KMS-11 (cell line): ENCODE measurements around the gene KIAA0753.
"Not testable (repeated sequence)": the region's sequence is repeated elsewhere in the genome, so short reads cannot be mapped to it uniquely, and the experiment has no call there.

Experiments
- H2AFZ ChIP-seq: fragments of 200-600 bp; sonication (generic); 2 replicates; pipeline ENCODE4 v1.6.1; 2016; ENCODE audit warnings: antibody characterized with exemption, mixed run types, low read depth
- H3K27ac ChIP-seq: fragments of 200-600 bp; sonication (generic); 2 replicates; pipeline ENCODE4 v1.6.1; 2016; ENCODE audit warnings: mild to moderate bottlenecking, mixed run types
- H3K27me3 ChIP-seq: fragments of 200-600 bp; sonication (generic); 2 replicates; pipeline ENCODE4 v1.6.1; 2017; ENCODE audit warnings: mild to moderate bottlenecking, low read depth, mixed run types, moderate library complexity; ENCODE audit not compliant: insufficient read depth
- H3K36me3 ChIP-seq: fragments of 200-600 bp; sonication (generic); 2 replicates; pipeline ENCODE4 v1.6.1; 2017; ENCODE audit warnings: mild to moderate bottlenecking, mixed run types; ENCODE audit not compliant: insufficient read depth
- H3K4me1 ChIP-seq: fragments of 200-600 bp; sonication (generic); 2 replicates; pipeline ENCODE4 v1.6.1; 2016; ENCODE audit warnings: mild to moderate bottlenecking, low read depth, mixed run types; ENCODE audit not compliant: poor library complexity, severe bottlenecking
- H3K4me2 ChIP-seq: fragments of 200-600 bp; sonication (generic); 2 replicates; pipeline ENCODE4 v1.7.0; 2016; ENCODE audit warnings: mild to moderate bottlenecking, mixed run types
- H3K4me3 ChIP-seq: fragments of 200-600 bp; sonication (generic); IDR thresholded peaks from 2 replicates; pipeline ENCODE4 v1.6.1; 2017; ENCODE audit warnings: low read depth, low read length, mixed read lengths; ENCODE audit not compliant: insufficient read depth
- H3K79me2 ChIP-seq: fragments of 200-600 bp; sonication (generic); 2 replicates; pipeline ENCODE4 v1.6.1; 2016; ENCODE audit warnings: low read depth, mixed run types; ENCODE audit not compliant: insufficient read depth
- H3K9ac ChIP-seq: fragments of 200-600 bp; sonication (generic); 2 replicates; pipeline ENCODE4 v1.6.1; 2016; ENCODE audit warnings: mild to moderate bottlenecking, mixed run types
- H4K20me1 ChIP-seq: fragments of 200-600 bp; sonication (generic); 2 replicates; pipeline ENCODE4 v1.6.1; 2016; ENCODE audit warnings: mild to moderate bottlenecking, mixed run types; ENCODE audit not compliant: insufficient read depth
- CTCF ChIP-seq: fragments of 200-600 bp; sonication (generic); conservative IDR thresholded peaks from 2 replicates; pipeline ENCODE4 v1.6.1; 2017; ENCODE audit warnings: low read depth, mild to moderate bottlenecking, antibody characterized with exemption, low read length, moderate library complexity, mixed read lengths

Gene KIAA0753

GRCh38 chr17:6596511-6596910 lies 44.0 kb downstream of the KIAA0753 start:
- Histone ChIP-seq H4K20me1 (no peaks in the 10 kb centered on the region), H3K4me3 (no peak overlapping the region), H3K4me2 (no peak overlapping the region), H3K79me2 (no peaks in the 10 kb centered on the region), H3K27ac (no peak overlapping the region), H3K27me3 (no peaks in the 10 kb centered on the region), H3K4me1 (no peaks in the 10 kb centered on the region), H2AFZ (no peak overlapping the region), H3K9ac (no peak overlapping the region), H3K36me3 (no peaks in the 10 kb centered on the region)
- no peak for TF ChIP-seq CTCF

- H3K4me2 ChIP-seq: no peak overlapping the region
- no peak overlapping the region for H3K9ac ChIP-seq
- no peaks in the 10 kb centered on the region for H4K20me1 ChIP-seq
- no peak overlapping the region for H2AFZ ChIP-seq
- no peak overlapping the region for H3K4me3 ChIP-seq
- no peaks in the 10 kb centered on the region for H3K27me3 ChIP-seq
- H3K27ac ChIP-seq: no peak overlapping the region
- no peaks in the 10 kb centered on the region for H3K79me2 ChIP-seq
- H3K4me1 ChIP-seq: no peaks in the 10 kb centered on the region
- H3K36me3 ChIP-seq: no peaks in the 10 kb centered on the region
- no peak for TF ChIP-seq CTCF
Observed at GRCh38 chr17:6596081-6596480, 44.4 kb downstream of the KIAA0753 start.

GRCh38 chr17:6593371-6593770 lies 47.1 kb downstream of the KIAA0753 start:
- H3K4me1 ChIP-seq, H4K20me1 ChIP-seq, H3K79me2 ChIP-seq, H3K4me2 ChIP-seq, H2AFZ ChIP-seq, H3K36me3 ChIP-seq, H3K27ac ChIP-seq, H3K4me3 ChIP-seq, H3K27me3 ChIP-seq, H3K9ac ChIP-seq: not testable (repeated sequence)

GRCh38 chr17:6592173-6592572 lies 48.3 kb downstream of the KIAA0753 start:
- no peaks in the 10 kb centered on the region for H3K27me3 ChIP-seq
- H3K36me3 ChIP-seq: no peaks in the 10 kb centered on the region
- H3K4me1 ChIP-seq: no peaks in the 10 kb centered on the region
- no peaks in the 10 kb centered on the region for H4K20me1 ChIP-seq
- H3K4me3 ChIP-seq: no peak overlapping the region
- no peak overlapping the region for H3K27ac ChIP-seq
- TF ChIP-seq CTCF: no peak
- H2AFZ ChIP-seq: no peak overlapping the region
- H3K79me2 ChIP-seq: no peaks in the 10 kb centered on the region
- no peak overlapping the region for H3K4me2 ChIP-seq
- no peak overlapping the region for H3K9ac ChIP-seq

- Histone ChIP-seq H3K79me2 (no peaks in the 10 kb centered on the region), H3K36me3 (no peaks in the 10 kb centered on the region), H4K20me1 (no peaks in the 10 kb centered on the region), H2AFZ (no peak overlapping the region), H3K9ac (no peak overlapping the region), H3K4me2 (no peak overlapping the region), H3K27ac (no peak overlapping the region), H3K27me3 (no peaks in the 10 kb centered on the region), H3K4me1 (no peaks in the 10 kb centered on the region), H3K4me3 (no peak overlapping the region)
- no peak for TF ChIP-seq CTCF
Observed at GRCh38 chr17:6591599-6592158, 48.8 kb downstream of the KIAA0753 start.
